Measurements from ENCODE around the gene P4HB.

The P4HB gene

DNA sequence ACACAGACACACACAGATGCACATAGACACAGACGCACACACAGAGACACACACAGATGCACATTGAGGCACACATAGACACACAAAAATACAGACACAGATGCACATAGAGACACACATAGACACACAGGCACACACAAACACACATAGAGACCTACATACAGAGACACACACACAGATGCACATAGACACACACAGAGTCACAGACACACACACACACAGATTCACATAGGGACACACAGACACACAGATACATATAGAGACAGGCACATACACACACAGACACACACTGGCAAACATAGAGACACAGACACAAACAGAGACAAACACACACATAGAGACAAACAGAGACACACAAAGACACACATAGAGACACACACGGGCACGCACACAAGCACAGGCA is 66.3 kb downstream of the P4HB start:
- no peak for DNase-seq (ENCODE audit: extremely low read depth, low read depth)
- no peak overlapping the region for H3K4me3 ChIP-seq (replicated peaks; ENCODE audit: low read depth, low read length)
- TF ChIP-seq, protein P1, sequence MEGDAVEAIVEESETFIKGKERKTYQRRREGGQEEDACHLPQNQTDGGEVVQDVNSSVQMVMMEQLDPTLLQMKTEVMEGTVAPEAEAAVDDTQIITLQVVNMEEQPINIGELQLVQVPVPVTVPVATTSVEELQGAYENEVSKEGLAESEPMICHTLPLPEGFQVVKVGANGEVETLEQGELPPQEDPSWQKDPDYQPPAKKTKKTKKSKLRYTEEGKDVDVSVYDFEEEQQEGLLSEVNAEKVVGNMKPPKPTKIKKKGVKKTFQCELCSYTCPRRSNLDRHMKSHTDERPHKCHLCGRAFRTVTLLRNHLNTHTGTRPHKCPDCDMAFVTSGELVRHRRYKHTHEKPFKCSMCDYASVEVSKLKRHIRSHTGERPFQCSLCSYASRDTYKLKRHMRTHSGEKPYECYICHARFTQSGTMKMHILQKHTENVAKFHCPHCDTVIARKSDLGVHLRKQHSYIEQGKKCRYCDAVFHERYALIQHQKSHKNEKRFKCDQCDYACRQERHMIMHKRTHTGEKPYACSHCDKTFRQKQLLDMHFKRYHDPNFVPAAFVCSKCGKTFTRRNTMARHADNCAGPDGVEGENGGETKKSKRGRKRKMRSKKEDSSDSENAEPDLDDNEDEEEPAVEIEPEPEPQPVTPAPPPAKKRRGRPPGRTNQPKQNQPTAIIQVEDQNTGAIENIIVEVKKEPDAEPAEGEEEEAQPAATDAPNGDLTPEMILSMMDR (IDR thresholded peaks at IDR 0.05; ENCODE audit: low read depth, low read length, missing control alignments), result no peak
